Esophagus muscularis mucosa (tissue), 3 donors: ENCODE data around the gene CABLES1.

Source experiments
- CTCF ChIP-seq, 3 experiments: fragments of 200-600 bp in 2 of 3; fragments of 450-650 bp in 1 of 3; sonication (generic) in 2 of 3; IDR thresholded peaks; one replicate each; pipeline ENCODE4 v1.5.1; 2017 to 2019; ENCODE audit warnings: antibody characterized with exemption in 3 of 3, mild to moderate bottlenecking in 2 of 3, moderate library complexity in 1 of 3
- EP300 ChIP-seq: sonication (generic); formaldehyde crosslinking; IDR thresholded peaks from one replicate; pipeline ENCODE4 v1.6.1; 2017; ENCODE audit warnings: antibody characterized with exemption

GRCh38 chr18:23272498-23273232, 137.4 kb downstream of the CABLES1 start:
- TF ChIP-seq CTCF (IDR thresholded peaks at IDR 0.05) (no peak), EP300 (no peak)
